ENCODE results near the gene DHRS13.

DNA sequence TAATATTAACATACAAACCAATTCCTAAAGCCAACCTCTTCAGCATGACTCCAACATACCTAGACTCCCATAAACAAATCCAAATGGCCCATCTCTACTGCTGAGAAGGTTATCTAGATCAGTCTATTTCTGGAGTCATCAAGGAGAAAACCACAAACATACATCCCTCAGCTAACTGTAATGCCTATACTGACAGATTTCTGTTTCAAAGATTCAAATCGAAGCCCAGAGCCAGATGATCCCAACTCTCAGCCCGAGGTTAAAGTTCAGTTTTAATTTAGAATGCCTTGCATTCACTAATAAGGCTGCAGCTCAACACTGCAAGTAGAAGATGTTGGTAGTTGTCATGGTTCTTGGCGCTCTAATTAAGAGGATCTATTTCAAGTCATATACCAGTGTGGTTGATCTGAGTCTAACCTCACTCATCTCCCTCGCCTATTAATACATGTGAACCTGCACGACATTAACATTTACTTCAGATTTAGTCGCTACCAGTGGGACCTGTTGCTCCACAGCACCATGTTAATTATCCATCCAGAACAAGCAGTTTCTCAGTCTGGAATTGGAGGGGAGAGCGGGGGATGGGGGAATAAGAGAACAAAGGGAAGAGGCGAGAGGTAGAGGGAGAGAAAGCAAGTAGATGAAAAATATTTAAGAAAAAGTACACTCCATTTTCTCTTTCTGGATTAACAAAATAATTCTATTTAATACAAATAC lies 33.0 kb upstream of the DHRS13 start:
- TF ChIP-seq CTCF (IDR thresholded peaks at IDR 0.05; ENCODE audit: low read length): no peak
- TF ChIP-seq EZH2 (IDR thresholded peaks at IDR 0.05; ENCODE audit: borderline replicate concordance, low read length): no peak
